Central memory CD4-positive, alpha-beta T cell (primary cell): ENCODE measurements around the gene DIP2B.

Source experiments
- DNase-seq: peaks from one replicate; pipeline ENCODE4 v3.0.0; 2022

Gene DIP2B

GRCh38 chr12:50778663-50779590, 274.1 kb downstream of the DIP2B start:
- no peak for DNase-seq

- no peak for DNase-seq
These were observed 275.2 kb downstream of the DIP2B start for GRCh38 chr12:50780013-50780412.

GRCh38 chr12:50784501-50784900, 279.7 kb downstream of the DIP2B start:
- DNase-seq = no peak

GRCh38 chr12:50785406-50786001, 280.7 kb downstream of the DIP2B start:
- DNase-seq = no peak

- DNase-seq = no peak
These were observed 281.9 kb downstream of the DIP2B start for GRCh38 chr12:50786498-50787231.

GRCh38 chr12:50787618-50788017, 282.8 kb downstream of the DIP2B start:
- DNase-seq = no peak

GRCh38 chr12:50788561-50788960, 283.8 kb downstream of the DIP2B start:
- no peak for DNase-seq

GRCh38 chr12:50790081-50790480, 285.3 kb downstream of the DIP2B start:
- no peak for DNase-seq
